Kidney (tissue), 14 donors: Measurements from ENCODE around the gene SOX12. TPM values are rescaled to one million over a fixed set of nuclear protein-coding genes. Genes with fewer than 3 reads are reported as not detected.
"Not testable (repeated sequence)": the region's sequence is repeated elsewhere in the genome, so short reads cannot be mapped to it uniquely, and the experiment has no call there.

Experiments
- DNase-seq, 5 donors: peaks; one replicate each; pipeline ENCODE4 v3.0.0-alpha.2; 2013 to 2020
- FAIRE-seq: peaks from 2 replicates; lab custom pipeline; 2012; peaks lifted over from hg19 to GRCh38; lab: Jason Lieb, UNC
- H3K27ac ChIP-seq, 2 donors: one replicate each; pipeline ENCODE4 v1.7.0; 2013; ENCODE audit warnings: low read depth in 2 of 2, low read length in 2 of 2, inconsistent platforms in 1 of 2
- H3K27me3 ChIP-seq: one replicate; pipeline ENCODE4 v1.7.1; 2013; ENCODE audit warnings: low read length, inconsistent platforms; ENCODE audit not compliant: control insufficient read depth, insufficient read depth
- H3K36me3 ChIP-seq, 3 donors: one replicate each; pipeline versions ENCODE4 v1.7.0 to v1.7.1; 2013; ENCODE audit warnings: low read length in 3 of 3, control low read depth in 1 of 3, inconsistent platforms in 1 of 3; ENCODE audit not compliant: insufficient read depth in 3 of 3, control insufficient read depth in 2 of 3
- H3K4me1 ChIP-seq, 3 donors: one replicate each; pipeline versions ENCODE4 v1.7.0 to v1.7.1; 2013; ENCODE audit warnings: low read length in 3 of 3, inconsistent platforms in 1 of 3, low read depth in 1 of 3; ENCODE audit not compliant: control insufficient read depth in 2 of 3, insufficient read depth in 2 of 3
- H3K4me3 ChIP-seq, 3 donors: one replicate each; pipeline versions ENCODE4 v1.7.0 to v1.8.1; 2013; ENCODE audit warnings: low read length in 3 of 3, control low read depth in 1 of 3, inconsistent platforms in 1 of 3
- H3K9ac ChIP-seq, 3 donors: one replicate each; pipeline versions ENCODE4 v1.7.0 to v1.7.1; 2013; ENCODE audit warnings: low read length in 3 of 3, control low read depth in 1 of 3, inconsistent platforms in 1 of 3
- H3K9me3 ChIP-seq, 3 donors: one replicate each; pipeline versions ENCODE4 v1.7.0 to v1.7.1; 2013; ENCODE audit warnings: low read length in 3 of 3, control low read depth in 1 of 3, inconsistent platforms in 1 of 3; ENCODE audit not compliant: control insufficient read depth in 2 of 3, insufficient read depth in 1 of 3
- CTCF ChIP-seq: IDR thresholded peaks from 3 replicates; pipeline ENCODE4 v1.5.1; 2012; ENCODE audit warnings: mild to moderate bottlenecking, moderate library complexity, borderline replicate concordance; ENCODE audit not compliant: insufficient read depth; ENCODE audit errors: extremely low read depth
- intact Hi-C: fragments of 100-400 bp; cut with DNase I; formaldehyde crosslinking; loops from one replicate; pipeline ENCODE4 v1.11.1; 2022
- polyA plus RNA-seq: library from polyadenylated mRNA; stranded (reverse); fragments of 350-450 nt; fragmentation: Illumina TruSeq; extraction: RNeasy Lipid Tissue Mini Kit (QIAGEN cat#74804); gene quantifications from one replicate; pipeline ENCODE4 v1.2.3, GENCODE V29; 2014; ENCODE audit warnings: low read depth, low replicate concordance; ENCODE audit not compliant: insufficient read depth
- total RNA-seq: library from RNA; stranded (reverse); fragmentation: NEBNext Ultra II Directional; extraction: Animal tissue kit (Norgen Biotek cat#: 25700); gene quantifications from one replicate; pipeline ENCODE4 v1.2.1, GENCODE V29; 2021
- donor health status: control.
- donor health status: control.
- donor health status: control.
- donor health status: control.
- donor health status: control.
- donor health status: DM: yes; HTN: yes; CAD: no.
- donor health status: Normal renal cell carcinoma (clear cell type).

Gene SOX12
- total and polyA plus RNA-seq, 2 donors from 2014 or later: 11.3 to 12.7 TPM

DNA sequence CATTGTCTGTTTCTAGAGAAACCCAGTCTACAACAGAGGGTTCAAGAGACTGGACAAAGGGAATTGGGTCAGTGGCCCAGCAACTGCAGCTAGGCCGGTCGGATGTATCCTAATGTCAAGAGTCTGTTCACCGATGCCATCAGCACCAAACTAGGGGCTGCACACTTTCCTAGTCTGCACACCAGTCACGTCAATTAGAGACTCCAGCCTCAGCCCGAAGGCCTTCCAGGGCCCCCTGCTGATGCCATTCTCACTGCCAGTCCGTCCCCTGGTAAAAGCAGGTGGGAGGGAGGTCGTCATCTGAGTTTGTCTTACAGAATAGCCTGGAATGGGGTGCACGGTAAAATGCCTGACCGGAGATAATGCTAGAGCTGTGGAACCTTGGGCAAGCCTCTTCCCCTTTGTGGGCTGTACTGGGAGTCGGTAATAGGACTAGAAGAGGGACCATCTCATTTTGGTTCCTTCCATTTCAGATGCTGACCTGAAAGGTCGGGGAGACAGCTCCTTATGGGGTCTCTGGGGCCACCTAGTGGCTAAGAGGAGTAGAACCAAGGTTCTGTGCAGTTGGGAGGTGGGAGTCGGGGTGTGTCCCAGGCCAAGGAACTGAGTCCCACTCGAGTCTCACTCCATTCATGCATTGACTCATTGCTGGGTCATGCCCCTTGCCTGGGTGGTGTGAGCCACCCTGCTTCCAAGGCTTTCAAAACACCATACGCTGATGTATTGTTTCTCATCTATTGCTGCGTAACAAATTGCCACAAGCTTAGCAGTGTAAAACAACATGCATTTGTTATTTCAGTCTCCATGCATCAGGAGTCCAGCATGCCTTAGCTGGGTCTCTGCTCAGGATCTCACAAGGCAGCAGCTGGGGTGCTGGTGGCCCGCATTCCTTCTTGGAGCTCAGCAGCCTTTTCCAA is 5.1 kb downstream of the SOX12 start:
- Histone ChIP-seq H3K27me3 (no peaks in the 10 kb centered on the region), H3K4me3 (no peak overlapping the region), H3K27ac (no peak overlapping the region), H3K36me3 (peaks cover 0 to 5% (median 0%) of the 10 kb centered on the region in 3 donors), H3K4me1 (peaks cover 0 to 12% (median 5%) of the 10 kb centered on the region in 3 donors), H3K9ac (peak overlapping the region in 1 of 3 donors; percentile 4), H3K9me3 (no peaks in the 10 kb centered on the region)
- FAIRE-seq (no peak), DNase-seq (peak in 4 of 5 donors; percentile 69 to 88 (median 74))
- intact Hi-C loops: no loop called here
- TF ChIP-seq CTCF: peak; percentile 79

DNA sequence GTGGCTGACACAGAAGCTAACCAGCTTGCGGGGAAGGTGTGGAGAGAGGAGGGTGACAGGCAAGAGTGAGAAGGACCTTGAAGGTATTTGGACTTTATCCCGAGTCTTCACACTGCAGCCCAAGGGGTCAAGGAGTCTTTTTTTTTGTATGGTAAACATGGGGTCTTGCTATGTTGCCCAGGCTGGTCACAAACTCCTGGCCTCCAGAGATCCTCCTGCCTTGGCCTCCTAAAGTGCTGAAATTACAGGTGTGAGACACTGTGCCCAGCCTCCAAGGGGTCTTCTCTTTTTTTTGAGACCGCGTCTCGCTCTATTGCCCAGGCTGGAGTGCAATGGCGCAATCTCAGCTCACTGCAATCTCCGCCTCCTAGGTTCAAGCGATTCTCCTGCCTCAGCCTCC is 9.2 kb downstream of the SOX12 start:
- no peak for TF ChIP-seq CTCF
- H3K9ac ChIP-seq: no peak overlapping the region
- no peak overlapping the region for H3K4me3 ChIP-seq
- intact Hi-C loops: no loop called here
- no peak overlapping the region for H3K27ac ChIP-seq
- no peaks in the 10 kb centered on the region for H3K27me3 ChIP-seq
- H3K4me1 ChIP-seq: peaks cover 0 to 3% (median under 1%) of the 10 kb centered on the region in 3 donors
- DNase-seq (no peak), FAIRE-seq (no peak)
- H3K9me3 ChIP-seq: no peaks in the 10 kb centered on the region
- peaks cover 0 to 5% (median 0%) of the 10 kb centered on the region in 3 donors for H3K36me3 ChIP-seq

DNA sequence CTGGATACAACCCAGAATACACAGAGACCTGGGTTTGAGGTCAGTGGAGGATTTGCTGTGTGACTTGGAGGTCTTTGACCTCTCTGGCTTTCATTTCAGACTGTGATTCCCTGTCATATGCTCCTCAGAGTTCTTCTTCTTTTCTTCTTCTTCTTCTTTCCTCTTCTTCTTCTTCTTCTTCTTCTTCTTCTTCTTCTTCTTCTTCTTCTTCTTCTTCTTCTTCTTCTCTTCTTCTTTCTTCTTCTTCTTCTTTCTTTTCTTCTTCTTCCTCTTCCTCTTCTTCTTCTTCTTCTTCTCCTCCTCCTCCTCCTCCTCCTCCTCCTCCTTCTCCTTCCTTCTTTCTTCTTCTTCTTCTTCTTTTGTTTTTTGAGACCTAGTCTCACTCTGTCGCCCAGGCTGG is 10.7 kb downstream of the SOX12 start:
- H3K9me3 ChIP-seq, H3K4me1 ChIP-seq, DNase-seq, H3K36me3 ChIP-seq, H3K4me3 ChIP-seq, FAIRE-seq, intact Hi-C loops, H3K9ac ChIP-seq, H3K27ac ChIP-seq, H3K27me3 ChIP-seq: not testable (repeated sequence)

DNA sequence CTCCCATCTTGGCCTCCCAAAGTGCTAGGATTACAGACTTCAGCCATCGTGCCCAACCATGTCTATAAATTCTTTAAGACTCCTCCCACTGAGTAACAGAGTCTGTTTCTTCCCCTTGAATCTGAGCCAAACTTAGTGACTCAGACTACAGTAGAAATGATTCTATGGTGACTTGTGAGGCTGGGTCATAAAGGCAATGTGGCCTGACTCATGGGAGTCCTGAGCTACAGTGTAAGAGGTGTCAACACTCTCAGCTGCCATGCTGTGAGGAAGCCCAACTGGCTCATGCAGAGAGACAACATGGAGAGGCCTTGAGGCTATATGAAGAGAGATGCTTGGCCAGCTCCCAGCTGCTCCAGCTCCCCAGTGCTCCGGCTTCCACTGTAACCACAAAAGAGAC is 16.3 kb downstream of the SOX12 start:
- no peak for DNase-seq
- Histone ChIP-seq H3K36me3 (no peaks in the 10 kb centered on the region), H3K4me1 (peaks cover 0 to 5% (median 3%) of the 10 kb centered on the region in 3 donors), H3K4me3 (no peak overlapping the region), H3K9ac (no peak overlapping the region), H3K9me3 (peaks cover 0 to 6% (median 0%) of the 10 kb centered on the region in 3 donors), H3K27me3 (no peaks in the 10 kb centered on the region), H3K27ac (no peak overlapping the region)
- intact Hi-C loops: no loop called here
- FAIRE-seq: no peak
- TF ChIP-seq CTCF: no peak
